GM10847 (cell line): ENCODE measurements around the gene BTLA.

Experiments used
- POLR2A ChIP-seq: IDR thresholded peaks from 2 replicates; pipeline ENCODE4 v1.6.1; 2011; ENCODE audit not compliant: insufficient read length; ENCODE audit errors: extremely low read depth

BTLA gene

DNA sequence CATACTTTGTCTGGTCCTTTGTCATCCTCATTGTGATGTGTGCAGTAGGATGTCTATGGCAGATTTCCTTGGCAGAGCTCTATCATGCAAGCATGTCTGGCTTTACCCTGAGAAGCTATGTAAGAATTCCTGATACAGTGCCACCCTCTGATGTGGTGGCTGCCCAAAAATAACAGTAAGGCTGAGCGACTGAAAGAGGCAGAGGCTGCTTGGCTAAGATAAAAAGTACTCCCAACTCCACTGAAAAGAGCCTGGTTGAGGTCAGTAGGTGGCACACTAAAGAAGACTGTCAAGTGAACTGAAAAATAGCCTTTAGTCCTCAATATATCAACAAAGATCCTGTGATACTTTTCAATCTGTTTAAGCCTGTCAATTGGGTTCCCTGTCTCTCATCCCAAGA lies 31.7 kb downstream of the BTLA start:
- TF ChIP-seq POLR2A = no peak

DNA sequence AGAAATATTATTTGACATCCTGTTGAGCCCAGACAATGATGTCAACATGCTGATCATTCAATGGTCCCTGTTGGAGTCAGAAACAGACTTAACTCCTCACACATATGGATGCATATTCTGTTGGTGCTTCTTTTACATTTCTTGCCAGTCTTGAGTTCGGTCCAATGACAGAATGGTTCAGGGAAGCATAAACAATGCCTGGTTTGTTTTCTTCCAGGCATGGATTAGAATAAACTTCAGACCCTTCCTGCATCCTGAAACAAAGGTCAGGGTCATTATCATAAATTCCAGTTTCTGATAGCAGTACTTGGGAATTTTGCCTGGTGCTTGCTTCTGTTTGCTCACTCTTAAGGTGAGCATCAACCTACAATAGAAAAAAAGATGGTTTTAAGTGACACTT lies 33.3 kb downstream of the BTLA start:
- no peak for TF ChIP-seq POLR2A

DNA sequence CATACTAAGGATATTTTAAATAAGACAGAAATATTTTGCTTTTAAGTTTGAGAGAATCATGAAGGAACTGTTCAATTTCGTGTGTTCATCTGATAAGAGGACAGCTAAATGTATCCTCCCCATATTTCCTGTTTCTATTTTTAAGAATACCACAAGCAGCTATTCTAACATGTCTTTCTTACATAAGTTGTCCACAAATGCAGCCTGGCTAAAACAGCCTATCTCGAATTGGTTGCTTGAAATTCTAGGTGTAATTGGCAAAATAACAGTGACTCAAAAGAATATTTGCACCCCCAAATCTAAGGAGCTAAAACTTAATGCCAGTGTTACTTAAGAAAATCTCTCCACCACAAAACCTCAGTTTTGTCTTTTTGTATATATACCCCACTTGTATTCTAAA lies 35.0 kb downstream of the BTLA start:
- TF ChIP-seq POLR2A = no peak

DNA sequence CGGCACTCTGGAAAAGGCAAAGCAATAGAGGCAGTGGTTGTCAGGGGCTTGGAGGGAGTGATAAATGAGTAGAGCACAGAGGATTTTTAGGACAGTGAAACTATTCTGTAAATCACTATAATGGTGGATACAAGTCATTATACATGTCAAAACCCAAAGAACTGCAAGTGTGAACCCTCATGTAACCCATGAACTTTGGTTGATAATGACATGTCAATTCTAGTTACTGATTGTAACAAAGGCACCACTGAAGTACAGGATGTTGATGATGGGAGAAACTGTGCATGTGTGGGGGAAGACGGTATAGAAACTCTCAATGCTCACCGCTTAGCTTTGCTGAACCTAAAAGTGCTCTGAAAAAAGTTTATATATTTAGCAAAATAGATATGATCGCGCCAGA lies 36.0 kb downstream of the BTLA start:
- TF ChIP-seq POLR2A = no peak

DNA sequence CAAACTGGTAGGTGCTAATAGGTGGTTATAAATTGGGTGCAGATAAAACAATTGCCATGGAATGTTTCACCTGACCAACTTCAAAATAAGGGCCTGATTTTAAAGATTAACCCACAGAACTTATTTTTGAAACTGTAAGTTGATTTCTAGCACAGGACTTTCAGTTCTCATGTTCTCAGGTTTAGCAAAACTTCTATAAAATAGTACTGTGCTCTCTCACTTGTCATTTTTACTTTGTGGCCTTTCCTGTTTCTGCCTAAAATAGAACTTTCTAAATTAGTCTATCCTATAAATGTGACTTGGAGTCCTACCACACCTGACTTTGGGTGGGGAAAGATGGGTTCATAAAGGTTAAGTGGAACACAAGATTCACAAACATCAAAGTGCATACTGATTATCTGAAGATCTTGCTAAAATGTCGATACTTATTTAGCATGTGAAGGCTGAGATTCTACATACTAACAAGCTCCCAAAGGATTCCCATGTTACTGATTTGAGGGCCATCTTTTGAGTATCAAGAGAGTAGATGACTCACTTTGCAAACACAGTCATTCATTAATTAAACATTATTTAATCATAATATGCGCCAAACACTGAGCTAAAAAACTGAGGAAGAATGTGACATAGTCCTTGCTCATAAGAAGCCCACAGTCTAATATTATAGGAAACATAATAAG lies 38.6 kb downstream of the BTLA start:
- no peak for TF ChIP-seq POLR2A

DNA sequence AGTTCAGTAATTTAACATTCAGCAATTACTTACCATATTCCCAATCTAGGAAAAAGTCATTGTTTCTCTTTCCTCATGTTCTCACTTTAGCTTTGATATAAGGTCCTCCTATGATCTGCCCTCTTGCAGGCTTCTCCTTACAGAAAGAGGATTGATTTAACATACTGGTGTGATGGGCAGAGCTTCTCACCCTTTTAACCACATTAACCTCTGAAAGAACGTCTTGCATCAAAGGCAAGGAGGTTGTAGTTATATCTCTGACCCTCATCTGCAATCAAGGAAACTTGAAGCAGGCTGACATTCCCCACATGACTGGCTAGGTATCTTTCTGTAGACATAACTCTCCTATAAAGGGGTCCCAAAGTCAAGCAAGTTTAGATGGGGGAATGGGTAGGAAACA lies 39.5 kb downstream of the BTLA start:
- TF ChIP-seq POLR2A = no peak

DNA sequence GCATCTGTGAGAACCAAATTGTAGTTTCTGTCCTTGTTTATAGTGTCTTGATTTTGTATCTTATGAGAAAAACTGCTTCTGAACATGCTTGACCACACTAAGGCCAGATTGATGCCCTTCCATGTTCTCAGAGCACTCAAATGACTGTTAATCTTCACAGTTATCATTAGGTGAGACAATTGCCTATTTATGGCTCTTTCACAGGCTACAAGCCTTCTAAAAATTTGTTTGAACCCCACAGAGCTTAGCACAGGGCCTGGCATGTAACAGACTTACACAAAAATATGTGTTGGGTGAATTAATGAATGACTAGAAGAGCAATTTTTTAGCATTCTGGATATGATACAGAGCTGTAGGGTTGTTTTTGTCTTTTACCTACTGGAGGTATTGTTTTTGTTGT lies 43.1 kb downstream of the BTLA start:
- TF ChIP-seq POLR2A = no peak

DNA sequence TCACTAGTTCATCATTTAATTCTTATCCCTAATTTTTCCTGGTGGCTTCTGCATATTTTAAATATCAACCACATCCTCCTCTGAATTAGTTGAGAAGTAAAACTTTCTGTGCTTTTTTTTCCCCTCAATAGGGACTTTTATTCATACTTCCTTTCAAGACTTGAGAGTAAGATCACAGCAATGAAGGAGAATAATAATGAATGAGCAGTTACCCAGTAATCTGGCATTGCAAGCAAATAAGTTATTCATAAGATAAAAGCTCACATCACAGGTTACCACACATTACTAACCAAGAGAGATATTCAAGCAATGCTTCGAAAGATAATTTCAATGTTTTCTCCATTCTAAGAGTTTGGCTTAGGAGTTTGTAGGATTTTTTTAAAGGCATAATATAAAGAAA lies 50.3 kb downstream of the BTLA start:
- TF ChIP-seq POLR2A = no peak

DNA sequence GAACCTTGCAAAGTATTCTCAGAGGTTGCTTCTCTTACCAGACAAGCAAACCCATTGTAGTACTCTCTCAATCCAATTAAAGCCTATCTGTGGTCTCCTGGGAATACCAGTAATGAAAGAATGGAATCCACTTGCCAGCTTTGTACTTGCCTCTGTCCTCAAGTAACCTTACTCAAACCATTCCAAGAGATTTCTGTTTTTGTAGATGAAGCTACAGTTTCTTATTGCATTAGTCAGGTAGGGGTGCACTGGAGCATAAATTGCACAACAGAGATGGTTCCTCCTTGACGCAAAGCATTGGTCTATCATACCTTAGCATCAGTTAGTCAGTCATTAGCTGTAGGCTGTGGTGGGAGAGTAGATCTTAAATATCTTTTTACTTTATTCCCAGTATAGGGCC lies 52.9 kb downstream of the BTLA start:
- TF ChIP-seq POLR2A = no peak

DNA sequence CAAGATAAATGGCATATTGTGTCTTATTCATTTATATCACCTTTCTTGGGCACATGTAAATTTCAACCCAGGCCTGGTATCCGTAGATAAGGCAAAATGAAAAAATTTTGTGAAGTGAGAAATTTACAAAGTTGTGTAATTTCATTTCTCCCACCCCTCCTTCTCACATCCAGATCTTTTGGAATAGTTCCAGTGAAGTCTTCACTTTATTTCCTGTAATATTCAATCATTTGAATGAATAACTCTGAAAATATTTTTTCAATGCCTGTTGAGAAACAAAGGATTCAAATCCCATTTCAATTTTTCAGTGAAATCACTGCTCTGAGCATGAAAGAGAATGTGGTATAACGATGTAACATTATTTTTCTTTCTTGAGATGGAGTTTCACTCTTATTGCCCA lies 53.4 kb downstream of the BTLA start:
- no peak for TF ChIP-seq POLR2A

DNA sequence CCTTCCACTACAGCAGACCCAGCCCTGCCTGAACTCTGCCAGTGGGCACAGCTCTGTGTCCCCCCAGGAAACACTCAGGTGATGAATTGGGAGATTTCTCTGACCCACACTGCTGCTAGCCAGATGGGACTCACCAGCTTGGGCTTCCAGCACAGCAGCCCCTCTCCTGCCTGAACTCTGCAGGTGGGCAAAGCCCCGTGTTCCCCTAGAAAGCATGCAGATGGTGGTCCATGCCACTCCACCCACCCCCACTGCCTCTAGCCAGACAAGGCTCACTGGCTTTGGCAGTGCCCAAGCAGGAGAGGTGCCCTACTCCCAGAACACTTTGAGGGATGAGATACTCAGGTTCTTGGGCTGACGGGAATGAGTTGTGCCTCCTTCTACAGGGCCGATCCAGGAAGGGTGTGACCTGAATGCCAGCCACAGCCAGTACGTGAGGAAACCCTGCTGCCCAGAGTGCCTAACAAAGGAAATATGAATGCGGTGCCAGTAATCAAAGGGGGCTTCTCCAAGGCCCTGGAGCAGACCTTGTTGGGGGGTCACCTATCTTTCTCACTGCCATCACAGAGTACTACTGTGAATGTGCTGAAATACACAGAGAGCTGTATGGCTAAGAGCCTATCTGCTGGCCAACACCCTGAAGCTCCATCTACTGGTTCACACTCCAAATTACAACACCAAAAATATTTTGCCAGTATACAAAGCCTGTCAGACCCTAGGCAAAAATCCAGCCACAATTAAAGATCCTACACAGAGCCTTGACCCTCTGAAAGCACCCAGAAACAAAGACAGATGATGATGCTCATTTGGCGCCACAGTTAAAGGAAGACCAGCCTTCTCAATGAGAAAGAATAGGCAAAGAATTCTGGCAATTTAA lies 61.9 kb downstream of the BTLA start:
- TF ChIP-seq POLR2A = no peak

DNA sequence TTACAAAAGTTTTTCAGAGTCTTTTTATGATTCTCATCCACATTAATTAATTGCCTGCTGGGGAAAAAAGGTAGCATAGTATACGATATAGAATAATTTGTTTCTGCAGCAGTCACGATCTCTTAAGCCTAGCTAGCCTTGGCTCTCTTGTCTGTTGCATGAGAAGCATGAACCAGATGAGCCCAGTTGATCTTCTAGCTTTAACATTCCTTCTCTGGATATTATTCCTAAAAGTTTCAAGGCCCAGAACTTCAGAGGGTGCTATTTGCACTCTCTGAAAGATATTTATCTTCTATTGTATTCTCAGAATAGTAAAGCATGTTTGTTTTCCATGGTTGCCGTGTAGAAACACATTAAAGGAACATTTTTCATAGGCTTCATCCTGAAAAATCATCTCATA lies 69.3 kb downstream of the BTLA start:
- TF ChIP-seq POLR2A = no peak

DNA sequence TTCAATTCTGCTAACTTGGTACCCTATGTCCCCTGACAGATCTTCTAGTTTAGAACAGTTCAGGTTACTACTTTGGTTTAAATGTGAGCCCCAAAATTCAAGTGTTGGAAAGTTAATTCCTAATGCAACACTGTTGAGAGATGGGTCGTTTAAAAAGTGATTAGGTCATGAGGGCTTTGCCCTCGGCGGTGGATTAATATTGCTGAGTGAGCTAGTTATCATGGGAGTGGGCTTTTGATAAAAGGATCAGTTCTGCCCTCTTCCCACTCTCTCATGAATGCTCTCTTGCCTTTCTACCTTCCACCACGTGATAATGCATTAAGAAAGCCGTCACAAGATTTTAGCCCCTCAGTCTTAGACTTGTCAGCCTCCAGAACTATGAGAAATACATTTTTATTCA lies 72.1 kb downstream of the BTLA start:
- TF ChIP-seq POLR2A = no peak

DNA sequence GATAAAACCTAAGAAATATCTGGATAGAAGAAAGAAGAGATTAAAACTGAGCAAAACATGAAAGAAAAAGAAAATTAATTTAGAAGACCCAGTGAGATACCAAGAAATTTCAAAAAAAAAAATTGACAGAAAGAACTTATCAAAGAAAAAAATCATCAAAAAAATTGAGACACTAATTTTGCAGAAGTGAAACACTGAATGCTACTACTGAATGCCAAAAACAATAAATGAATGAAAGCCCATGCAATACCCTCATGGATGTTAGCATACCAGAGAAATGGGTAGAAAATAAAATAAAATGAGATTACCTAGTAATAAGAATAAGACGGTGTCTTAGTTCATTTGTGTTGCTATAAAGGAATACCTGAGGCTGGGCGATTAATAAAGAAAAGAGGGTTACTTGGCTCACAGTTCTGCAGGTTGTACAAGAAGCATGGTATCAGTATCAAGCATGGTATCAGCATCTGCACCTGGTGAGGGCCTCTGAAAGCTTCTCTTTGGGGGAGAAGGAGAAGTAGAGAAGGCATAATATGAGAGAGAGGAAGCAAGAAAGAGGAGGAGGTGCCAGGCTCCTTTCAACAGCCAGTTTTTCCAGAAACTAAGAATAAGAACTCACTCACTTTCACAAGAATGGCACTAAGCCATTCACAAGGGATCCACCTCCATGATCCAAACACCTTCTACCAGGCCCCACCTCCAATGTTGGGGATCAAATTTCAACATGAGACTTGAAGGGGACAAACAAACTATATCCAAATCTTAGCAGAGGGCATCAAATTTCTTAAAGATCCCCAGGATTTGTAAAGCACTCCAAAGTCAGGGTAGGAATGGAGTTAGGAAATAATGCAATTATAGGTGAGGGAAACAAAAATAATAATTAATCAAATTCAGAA lies 73.2 kb downstream of the BTLA start:
- TF ChIP-seq POLR2A = no peak

DNA sequence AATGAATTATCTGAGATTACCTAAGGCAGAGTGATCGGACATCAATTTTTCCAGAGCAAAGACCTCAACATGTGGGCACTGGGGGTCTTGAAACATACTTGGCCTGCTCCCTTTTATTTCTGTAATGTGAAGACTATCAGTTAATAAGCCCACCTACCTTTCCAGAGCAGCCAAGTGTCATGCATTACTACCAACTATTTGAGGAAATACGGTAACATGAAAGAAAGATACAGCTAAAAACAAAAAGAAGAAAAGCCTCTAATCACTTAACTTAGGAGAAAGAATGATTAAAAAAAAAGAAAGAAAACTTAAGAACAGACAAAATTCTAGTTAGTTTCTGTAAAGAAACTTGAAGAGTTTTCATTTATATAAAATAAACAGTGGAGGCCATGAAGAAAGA lies 73.9 kb downstream of the BTLA start:
- TF ChIP-seq POLR2A = no peak

DNA sequence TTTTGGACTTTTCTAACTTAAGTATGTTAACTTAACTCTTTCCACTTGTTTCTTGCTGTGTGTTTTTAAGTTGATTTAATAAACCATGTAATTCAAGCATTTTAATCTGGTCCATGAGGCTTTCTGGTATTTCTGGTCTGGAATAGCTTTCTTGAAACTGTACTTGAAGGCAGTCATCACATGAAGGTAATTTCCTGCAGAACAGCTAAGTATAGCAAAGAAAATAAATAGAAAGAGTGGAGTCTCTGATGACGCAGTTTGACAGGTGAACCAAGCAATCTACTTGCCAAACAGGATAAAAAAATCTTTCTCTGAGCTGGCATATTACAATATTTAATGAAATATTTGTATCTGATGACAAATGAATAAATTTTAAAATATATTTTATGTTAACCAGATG lies 74.9 kb downstream of the BTLA start:
- TF ChIP-seq POLR2A = no peak
